Measurements from ENCODE around the gene ESCO1.

GRCh38 chr18:21634588-21635199 is 34.2 kb upstream of the ESCO1 start:
- no peak for TF ChIP-seq CTCF (CRISPR knock-in tag; IDR thresholded peaks at IDR 0.05)
- TF ChIP-seq POLR2AphosphoS5 (IDR thresholded peaks at IDR 0.05; ENCODE audit: low read depth, low read length), result no peak; the same call in 1 of the 2 replicates
- TF ChIP-seq ZSCAN30 (CRISPR knock-in tag; IDR thresholded peaks at IDR 0.05), result no peak
- TF ChIP-seq ZNF644 (CRISPR knock-in tag; IDR thresholded peaks at IDR 0.05; ENCODE audit: low read depth), result no peak
- no peak for TF ChIP-seq SUZ12 (IDR thresholded peaks at IDR 0.05; ENCODE audit: low read depth, low read length)
- no peak for TF ChIP-seq ZNF20 (CRISPR knock-in tag; IDR thresholded peaks at IDR 0.05)
- no peak for TF ChIP-seq NFE2L1 (CRISPR knock-in tag; IDR thresholded peaks at IDR 0.05; ENCODE audit: borderline replicate concordance)
